ENCODE measurements around the gene CHN2.
A peak's percentile ranks its signal among the peaks of the same experiment; 100 is the strongest.
"Not testable (repeated sequence)": the region's sequence is repeated elsewhere in the genome, so short reads cannot be mapped to it uniquely, and the experiment has no call there.

Gene CHN2

DNA sequence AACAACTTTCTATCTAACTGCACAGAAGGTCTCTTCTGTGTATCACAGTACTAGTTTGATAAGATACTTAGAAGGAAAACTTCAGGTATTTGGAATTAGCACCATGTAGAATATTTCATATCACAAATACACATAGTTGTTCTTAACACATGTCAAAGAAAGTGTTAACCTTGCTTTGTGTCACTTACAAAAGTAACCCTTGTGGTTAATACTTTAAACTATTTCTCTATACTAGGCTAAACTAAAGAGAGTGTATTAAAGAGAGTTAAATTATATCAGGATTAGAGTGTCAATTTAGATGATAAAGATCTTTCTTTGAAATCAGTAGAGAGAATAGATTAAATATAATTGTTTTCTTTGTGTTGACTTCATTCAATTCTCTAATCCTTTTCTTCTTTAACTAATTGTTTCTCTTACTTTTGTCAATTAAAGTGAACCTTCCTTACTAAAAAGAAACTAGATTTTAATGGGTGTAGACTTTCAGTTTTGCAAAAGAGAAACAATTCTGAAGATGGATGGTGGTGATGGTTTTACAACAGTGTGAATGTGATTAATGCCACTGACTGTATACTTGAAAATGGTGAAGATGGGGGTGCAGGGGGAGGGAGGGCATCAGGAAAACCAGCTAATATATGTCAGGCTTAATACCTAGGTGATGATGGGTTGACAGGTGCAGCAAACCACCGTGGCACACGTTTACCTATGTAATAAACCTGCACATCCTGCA lies 67.8 kb downstream of the CHN2 start:
- no peak for DNase-seq

DNA sequence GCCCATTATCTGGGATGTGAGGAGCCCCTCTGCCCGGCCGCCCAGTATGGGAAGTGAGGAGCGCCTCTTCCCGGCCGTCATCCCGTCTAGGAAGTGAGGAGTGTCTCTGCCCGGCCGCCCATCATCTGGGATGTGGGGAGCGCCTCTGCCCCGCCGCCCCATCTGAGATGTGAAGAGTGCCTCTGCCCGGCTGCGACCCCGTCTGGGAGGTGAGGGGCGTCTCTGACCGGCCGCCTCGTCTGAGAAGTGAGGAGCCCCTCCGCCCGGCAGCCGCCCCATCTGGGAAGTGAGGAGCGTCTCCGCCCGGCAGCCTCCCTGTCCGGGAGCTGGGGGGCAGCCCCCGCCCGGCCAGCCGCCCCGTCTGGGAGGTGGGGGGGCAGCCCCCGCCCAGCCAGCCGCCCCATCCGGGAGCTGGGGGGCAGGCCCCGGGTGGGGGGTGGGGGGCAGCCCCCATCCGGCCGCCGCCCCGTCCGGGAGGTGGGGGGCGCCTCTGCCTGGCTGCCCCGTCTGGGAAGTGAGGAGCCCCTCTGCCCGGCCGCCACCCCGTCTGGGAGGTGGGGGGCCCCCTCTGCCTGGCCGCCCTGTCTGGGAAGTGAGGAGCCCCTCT lies 69.1 kb downstream of the CHN2 start:
- not testable (repeated sequence) for DNase-seq

DNA sequence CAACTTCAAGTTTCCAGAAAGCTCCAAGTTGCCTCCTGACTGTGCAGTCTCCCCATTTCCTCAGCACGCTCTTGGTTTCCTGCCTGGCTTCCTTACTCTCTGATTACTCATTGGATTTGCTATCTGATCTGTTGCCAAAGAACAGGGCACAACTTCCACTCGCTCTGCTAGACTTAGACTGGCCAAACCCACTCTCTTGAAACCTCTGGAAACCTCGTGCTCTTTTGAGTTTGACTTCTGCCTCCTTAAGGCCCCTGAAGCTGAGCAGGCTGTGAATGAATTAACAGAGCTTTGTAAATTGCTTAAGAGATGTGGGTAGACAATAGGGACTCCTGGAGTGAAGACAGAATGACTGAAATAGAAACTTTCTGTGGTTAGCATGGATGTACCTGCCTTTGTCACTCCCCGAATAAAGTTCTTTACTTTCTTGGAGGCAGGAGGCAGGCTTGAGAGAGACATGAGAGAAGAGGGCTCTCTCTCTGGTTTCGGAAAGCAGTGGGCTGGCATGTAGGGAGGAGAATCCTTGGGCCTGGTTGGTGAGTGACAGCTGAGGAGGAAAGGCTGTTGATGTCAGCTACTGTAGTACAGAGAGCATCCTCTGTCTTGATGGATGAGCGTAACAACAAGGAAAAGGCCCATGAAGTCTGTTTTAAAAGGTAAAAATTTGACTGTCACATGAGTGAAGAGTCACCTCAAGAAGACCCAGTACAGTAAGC lies 70.8 kb downstream of the CHN2 start:
- no peak for DNase-seq

DNA sequence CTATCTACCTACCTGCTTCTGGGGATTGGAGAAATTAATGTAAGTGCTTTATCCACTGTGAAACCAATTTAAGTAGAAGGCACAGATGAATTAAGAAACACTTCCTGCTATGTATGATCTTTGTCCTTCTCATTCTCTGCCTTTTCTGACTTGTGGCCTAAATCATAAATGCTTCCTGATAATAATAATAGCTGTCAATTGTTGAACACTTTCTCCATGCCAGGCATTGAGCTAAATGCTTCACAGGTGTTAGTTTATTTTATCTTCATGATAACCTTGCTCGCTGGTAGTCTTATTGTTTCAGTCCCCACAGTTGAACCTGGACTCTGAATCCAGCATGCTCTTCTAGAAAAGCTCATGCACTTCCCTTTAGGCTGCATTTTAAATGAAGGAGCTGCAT lies 75.4 kb downstream of the CHN2 start:
- no peak for DNase-seq

DNA sequence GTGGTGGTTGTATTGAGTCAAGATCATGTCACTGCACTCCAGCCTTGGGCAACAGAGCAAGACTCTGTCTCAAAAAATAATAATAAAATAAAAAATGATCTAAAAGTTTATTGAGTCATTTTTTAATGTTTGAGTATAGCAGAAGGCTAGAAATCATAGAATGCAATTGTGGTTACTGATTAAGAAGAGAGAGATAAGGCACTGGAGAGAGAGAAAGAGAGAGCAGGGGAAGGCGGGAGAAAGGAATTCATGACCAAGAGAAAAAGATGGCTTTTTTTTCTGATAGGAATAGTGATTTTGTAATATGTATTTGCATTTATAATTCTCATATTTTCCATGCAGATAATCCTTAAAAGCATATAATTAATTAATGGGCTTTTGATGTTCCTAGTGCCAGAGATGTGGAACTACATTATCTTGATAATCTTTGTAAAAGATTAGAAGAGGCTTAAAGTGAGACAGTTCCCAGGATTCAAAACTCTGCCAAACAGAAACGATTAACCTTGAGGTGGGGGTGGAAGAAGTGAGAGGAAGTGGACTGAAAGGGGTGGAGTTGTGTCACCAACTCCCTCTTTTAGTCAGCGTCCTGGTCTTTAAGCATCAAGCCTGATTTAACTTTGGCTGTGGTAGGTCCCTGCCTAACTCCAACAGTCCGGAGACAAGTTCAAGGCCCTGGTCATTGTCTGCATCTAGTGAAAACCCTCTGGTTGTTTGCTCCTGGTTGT lies 76.2 kb downstream of the CHN2 start:
- DNase-seq = no peak

DNA sequence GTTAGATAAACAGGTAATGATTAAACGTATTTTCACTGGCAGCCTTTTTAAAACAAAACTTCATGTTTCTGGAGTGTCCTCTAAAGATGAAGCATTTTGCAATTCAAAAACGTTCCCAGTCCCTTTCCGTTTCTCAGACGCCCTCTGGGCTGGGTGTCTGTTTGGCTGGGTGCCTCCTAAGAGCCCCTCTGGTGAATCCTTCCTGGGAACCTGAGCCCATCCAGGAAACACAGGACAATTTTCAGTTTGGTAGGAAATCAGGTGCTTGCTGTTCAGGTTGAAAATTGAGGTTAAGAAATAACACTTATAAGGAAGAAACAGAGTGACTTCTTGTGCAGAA lies 76.7 kb downstream of the CHN2 start:
- no peak for DNase-seq

DNA sequence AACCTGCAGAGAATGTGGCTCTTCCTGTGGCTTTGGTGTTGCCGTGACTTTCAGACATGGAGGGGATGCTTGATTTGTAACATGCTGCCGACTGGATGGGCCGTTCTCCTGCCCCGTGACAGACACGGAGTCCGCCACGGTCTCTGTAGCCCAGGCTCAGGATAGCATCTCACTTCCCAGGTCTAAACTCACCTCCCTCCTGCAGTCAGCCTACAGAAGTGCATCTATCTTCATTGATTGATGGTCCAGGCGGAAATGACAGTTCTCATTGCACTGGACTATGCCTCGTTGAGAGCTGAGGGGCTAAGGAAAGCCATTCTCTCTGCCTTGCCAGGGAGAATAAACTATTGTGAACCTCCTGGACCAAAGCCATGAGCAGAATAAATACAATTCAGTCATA lies 77.5 kb downstream of the CHN2 start:
- no peak for DNase-seq

DNA sequence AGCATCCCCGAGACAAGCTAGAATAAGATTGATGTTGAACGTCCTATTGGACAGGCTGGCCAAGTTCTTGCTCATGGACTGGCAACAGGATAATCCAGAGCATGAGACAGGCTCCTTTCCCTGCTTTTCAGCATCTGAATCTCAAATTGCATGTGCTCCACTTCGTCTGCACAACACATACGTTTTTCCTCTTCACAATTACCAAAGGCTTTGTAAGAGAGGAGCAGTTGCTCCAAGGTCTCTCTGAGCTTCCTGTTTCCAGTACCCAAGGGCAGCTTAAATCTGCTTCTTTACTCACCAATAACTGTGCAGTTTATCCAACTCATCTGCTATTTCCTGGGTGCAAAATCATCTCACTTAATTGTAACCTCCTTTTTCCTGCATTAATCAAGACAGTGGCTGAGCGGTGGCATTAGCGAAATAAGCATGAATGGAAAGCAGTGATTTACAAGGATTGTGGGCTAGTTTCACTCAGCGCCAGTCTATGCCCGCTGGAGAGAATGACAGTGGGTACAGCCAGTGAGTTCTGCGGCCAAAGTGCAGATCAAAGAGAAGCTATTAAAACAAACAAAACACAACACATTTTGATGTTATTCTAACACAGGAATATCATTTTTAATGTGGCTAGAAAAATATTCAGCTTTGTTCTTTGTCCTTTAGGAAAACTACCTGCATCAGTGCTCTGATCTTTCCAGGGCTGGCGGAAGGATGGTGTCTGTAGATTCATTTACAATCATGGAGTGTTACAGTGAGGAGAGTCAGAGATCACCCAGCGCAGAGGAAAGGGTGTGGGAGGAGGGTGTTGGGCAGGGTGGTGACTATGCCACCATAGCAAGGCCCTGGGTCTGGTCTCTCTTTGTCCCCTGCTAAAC lies 79.8 kb downstream of the CHN2 start:
- DNase-seq = no peak

DNA sequence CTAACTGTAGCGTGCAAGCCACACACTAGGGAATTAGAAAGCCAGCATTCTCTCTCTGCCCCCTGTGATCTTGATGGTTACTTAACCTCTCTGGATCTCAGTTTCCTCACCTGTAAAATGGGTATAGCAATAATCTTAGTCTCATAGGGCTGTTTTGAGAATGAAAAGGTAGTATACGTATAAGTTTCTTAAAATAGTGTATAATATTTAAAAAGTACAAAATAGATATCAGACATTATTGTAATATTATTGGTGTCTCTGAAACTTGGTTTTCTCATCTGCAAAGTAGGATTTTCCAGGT lies 80.4 kb downstream of the CHN2 start:
- DNase-seq = no peak

DNA sequence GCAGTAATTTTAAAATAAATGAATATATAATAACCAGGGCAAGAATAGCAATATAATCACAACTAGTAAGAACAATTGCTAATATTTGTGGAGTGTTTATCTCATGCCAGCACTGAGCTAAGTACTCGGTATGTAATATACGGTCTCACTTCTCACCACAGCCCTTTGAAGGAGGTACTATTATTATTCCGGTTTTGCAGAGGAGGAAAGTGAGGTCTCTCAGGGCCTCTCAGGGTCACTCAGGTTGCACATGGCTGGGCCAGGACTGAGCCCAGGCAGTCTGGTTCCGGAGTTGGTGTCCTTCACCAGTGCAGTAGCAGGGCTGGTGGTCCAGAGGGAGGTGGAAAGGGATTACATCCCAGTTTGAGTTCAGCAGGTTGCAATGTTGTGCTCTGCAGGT lies 80.9 kb downstream of the CHN2 start:
- no peak for DNase-seq

DNA sequence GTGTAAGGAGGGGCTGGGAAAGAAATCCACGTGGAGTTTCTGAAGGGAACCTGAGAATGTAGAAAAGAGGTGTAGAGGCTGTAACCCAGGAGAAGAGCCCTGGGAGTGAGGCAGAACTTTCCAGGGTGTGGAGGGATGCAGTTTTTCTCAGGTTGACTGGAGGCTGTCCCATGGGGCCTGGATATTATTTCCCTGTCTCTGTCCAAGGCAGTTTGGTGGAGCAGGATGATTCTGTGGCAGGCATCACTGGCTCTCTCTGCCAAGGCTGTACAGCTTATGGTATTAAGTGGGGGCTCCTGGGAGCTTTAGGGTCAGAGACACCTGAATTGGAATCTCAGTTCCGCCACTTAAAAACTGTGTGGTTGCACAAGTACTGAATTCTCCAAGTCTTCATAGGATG lies 81.6 kb downstream of the CHN2 start:
- no peak for DNase-seq

DNA sequence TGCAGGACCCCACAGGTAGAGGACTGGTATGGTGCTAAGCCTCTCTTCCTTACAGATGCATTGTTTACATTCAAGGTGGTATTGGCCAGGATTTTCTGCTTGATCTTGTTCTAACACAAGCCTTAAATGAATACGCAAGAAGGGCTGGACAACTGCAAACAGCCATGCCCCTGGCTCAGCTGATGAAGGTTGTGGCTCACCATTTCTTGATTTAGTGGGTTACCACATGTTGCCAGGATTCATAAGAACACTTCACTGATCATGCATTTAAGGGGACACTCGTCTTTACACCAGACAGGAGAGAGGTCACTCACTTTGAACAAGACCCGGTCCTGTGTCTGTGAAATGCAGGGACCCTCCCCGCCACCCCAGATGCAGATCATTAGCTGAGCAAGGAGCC lies 82.2 kb downstream of the CHN2 start:
- DNase-seq = no peak

DNA sequence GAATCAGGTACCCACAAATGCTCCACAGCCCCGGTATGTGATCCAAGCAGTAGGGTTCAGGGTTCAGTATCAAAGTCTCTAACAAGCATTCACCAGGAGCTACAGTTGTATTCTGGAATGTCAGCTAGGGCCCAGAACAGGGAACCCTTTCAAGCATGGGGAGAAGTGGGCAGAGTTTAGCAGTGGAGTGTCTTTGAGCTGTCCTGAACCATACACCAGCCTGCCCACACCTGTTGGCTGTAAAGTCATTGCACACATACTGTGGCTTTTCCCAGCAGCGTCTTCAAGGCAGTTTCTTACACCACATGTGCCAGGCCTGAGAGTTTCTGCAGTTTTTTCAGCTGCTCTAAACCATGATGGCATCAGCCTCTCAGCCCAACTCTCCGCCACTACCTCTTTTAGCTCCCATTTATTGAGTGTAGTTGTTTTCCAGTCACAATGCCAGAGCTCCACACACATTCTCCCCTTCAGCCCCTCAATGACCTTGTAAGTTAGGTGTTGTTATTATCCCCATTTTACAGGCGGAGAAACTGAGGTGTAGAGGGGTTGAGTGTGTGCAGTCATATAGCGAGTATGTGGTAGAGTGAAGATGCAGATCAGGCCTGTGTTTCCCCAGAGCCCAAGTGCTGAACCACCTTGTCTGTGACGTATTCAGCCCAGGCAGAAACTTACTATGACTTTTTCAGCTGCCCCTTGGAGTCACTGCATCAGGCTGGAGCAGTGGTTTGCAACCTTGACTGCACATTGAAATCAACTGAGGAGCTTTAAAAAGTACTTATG lies 83.1 kb downstream of the CHN2 start:
- DNase-seq = no peak

DNA sequence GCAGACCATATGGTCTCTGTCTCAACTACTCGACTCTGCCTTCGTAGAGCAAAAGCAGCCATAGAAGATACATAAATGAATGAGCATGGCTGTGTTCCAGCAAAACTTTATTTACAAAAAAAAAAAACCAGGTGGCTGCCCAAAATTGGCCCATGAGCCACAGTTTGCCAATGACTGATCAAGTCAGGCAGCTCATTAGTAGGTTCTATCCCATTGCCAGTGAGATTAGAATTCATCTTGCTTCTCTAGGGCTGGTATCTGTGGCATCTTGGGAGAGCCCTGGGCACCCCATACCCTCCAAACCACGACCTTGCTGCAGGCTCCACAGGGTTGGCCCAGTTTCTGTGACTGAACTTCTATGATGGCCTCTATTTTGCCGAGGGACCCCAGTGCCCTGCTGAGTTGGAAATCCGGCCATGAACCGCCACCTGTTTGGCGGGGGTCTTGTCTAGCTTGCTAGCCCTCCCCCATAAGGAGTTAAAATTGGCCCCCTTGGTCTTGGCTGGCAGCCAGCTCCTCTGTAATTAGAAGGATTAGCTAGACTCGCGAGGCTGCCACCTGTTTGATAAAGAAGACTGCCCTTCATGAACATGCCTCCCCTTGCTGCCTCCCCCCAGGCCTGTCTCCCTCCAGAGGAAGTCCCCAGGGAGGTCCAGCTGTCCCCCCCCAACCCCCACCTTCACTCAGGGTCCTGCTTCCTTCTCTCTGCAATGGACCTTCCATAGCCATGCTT lies 83.9 kb downstream of the CHN2 start:
- DNase-seq = no peak

DNA sequence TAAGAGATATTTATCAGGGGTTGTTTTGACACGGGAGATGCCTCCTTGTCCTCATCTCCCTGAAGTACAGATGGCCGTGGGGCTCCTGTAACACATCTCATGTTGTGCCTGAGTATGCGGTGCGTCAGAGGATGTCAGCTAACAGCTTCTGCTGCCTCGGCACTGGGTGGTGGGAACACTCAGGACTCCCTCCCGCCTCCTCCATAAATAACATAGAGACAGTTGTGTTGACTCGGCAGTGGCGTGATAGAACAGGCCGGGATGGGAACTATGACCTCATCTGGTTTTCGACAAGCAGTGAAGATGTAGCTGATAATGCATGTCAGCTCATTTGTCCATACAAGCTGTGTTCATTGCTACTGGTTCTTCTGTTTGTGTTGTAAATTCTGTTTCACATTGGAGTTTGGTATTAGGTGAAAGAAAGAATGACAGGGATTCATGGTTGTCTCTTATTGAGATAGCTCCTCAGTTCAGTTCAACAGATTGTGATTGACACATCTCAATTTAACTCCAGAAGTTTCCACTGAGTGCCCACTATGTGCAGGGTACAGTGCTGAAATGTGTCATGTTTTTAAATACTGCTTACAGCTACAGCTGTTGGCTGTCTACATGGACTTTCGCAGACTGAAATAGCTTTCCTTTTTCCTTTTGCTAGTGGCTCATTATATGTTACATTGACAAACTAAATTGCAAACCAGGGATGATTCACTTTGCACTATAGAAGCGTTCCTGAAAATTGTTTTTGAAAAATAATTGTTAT lies 87.4 kb downstream of the CHN2 start:
- DNase-seq = no peak

DNA sequence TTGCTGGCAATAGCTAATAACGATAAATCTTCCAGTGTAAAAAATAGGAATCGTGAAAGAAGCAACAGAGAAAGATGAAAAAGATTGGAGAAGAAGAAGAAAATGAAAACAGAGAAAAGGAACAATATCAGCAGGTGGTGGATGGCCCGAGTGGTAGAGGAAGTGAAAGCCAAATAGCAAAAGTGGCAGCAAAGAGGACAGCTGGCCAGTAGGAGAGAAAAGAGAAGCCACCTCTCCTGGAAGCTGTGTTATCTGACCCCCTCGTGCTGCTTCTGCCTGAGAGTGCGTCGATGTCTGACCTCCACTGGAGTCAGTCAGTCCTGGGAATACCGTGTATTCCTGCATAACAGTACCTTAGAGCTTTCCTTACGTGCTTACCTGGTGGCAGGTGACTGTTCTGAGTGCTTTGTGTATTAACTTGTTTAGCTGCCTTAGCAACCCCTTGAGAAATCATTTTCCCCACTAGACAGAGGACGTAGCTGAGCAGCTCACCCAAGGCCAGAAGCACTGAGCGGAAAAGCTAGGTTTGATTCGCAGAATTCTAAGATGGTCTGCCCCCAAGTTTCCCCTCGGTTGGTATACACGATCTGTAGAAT lies 88.3 kb downstream of the CHN2 start:
- no peak for DNase-seq

DNA sequence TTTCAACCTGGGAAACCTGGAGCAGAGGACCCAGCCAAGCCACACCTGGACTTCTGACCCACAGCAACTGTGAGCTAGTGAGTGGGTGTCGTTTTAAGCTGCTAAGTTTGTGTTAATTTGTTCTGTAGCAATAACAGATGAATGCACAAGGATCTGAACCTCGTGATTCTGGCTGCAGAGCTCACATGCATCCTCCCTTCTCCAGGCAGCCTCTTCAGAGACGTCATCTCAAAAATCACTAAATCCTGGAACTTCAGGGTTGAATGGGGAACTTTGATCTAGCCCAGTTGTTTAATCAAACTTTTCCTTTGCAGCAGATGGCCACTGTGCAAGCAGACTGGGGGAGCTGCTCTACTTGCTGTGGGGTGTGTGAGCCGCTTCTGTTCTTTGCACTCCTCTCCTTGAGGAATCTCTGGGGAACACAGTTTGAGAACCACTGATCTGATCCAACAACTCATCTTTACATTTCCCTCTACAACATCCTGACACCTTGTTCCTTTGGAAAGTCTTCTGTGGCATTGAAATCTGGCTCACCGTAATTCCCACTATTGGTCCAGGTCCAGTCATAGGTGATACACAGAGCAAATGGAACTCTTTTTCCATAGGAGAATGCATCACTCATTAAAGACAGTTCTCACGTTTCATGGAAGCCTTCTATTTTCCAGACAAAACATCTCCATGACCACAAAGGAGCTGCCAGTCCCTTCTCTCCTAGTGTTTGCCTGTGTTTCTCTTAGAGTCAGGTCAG lies 90.3 kb downstream of the CHN2 start:
- DNase-seq = no peak

DNA sequence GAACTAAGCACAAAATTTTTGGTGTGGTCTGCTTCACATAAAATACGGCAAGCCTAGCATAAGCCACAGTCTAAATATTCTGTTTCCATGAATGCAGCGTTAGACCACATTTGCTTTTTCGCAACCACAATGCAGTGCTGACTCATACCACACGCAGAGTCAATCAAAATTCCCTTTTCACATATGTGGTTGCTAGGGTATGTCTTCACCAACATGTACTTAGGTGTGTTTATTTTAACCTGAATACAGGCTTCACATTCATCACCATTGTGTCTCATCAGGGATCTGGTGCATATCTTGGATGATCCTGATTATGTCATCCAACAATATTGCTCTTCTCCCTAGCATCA lies 90.8 kb downstream of the CHN2 start:
- peak; percentile 60 for DNase-seq

DNA sequence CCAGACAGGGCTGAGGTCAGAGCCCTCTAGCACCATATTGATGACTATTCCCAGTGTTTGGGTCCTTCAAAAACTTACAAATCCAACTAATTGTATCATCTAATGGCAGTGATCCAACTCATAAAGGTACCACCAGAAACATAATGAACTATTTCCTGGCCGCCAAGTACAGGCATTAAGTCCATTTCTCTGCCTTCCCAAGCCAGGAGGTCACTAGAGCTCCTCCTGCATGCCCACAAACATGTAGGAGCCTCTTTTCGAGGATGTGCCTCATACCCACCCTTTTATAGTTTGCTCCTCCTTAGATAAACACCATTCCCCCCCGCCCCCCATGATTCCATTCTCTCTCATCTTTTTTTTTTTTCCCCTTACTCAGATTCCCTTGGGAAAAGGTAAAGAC lies 91.3 kb downstream of the CHN2 start:
- DNase-seq = no peak

DNA sequence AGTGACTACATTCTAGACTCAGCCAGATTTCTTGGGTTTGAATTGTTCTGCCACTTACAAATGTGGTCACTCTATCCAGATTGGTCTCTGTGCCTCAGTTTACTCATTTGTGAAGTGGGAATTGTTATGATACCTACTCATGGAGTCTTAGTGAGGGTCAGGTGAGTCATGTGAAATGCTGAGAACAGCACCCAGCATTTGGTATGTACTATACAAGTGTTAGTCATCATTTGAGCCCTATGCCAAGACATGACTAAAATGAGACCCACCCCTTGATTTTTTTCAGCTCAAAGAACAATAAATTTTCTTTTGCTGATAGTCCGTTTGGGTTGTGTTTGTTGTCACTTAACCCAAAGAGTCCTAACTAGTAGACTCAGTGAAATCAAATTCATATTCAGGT lies 92.8 kb downstream of the CHN2 start:
- no peak for DNase-seq
